HCT116 (cell line): ENCODE measurements around the gene SLC25A29. TPM values are rescaled to one million over a fixed set of nuclear protein-coding genes. Genes with fewer than 3 reads are reported as not detected.

ENCODE experiments used
- ATAC-seq: fragments of 200-7000 bp; cut with Tn5 transposase; 2 replicates; pipeline ENCODE4 v1.9.1; 2020; ENCODE audit warnings: mild to moderate bottlenecking, moderate library complexity
- BruUV-seq: library from RNA; stranded (reverse); fragments of 400-500 nt; replicated peaks from 2 replicates; lab custom pipeline; 2021; lab: Mats Ljungman, UMichigan
- CTCF ChIA-PET: fragments of 300-600 bp; sonication (Branson Sonifier 250); formaldehyde crosslinking; loops from one replicate; lab custom pipeline; 2021; ENCODE audit warnings: antibody characterized with exemption; lab: Charles Lee
- POLR2A ChIA-PET: fragments of 300-600, 350-600 bp; sonication (Branson Sonifier 250); formaldehyde crosslinking; loops from one replicate; lab custom pipeline; 2021; ENCODE audit warnings: antibody characterized with exemption; lab: Charles Lee
- RAD21 ChIA-PET, 2 experiments: fragments of 300-600 bp; sonication (Branson Sonifier 250); formaldehyde crosslinking; loops; one replicate each; lab custom pipeline; 2023; ENCODE audit warnings: low total read pairs in 2 of 2; ENCODE audit not compliant: uncharacterized antibody in 2 of 2, unreplicated experiment in 2 of 2, low non-redundant PET in 1 of 2; lab: Charles Lee
- DNase-seq: peaks from one replicate; pipeline ENCODE4 v3.0.0-alpha.2; 2010; ENCODE audit warnings: low read depth, low spot score
- H2AFZ ChIP-seq: fragments of 200-600 bp; shearing (Covaris generic), sonication (generic); 2 replicates; pipeline ENCODE4 v1.6.1; 2017; ENCODE audit warnings: low read depth, mixed run types, mixed read lengths, antibody characterized with exemption, low read length; ENCODE audit not compliant: poor library complexity, severe bottlenecking
- H3K27ac ChIP-seq: 2 replicates; pipeline ENCODE4 v1.5.1; 2012; ENCODE audit warnings: low read depth, low read length
- H3K27me3 ChIP-seq: fragments of 200-600 bp; sonication (generic); 2 replicates; pipeline ENCODE4 v1.6.1; 2016; ENCODE audit warnings: mixed run types, low read length, mixed read lengths; ENCODE audit not compliant: insufficient read depth
- H3K36me3 ChIP-seq, 2 experiments: fragments of 200-500 bp in 1 of 2; fragments of 200-600 bp in 1 of 2; sonication (Bioruptor generic) in 1 of 2; sonication (generic) in 1 of 2; 2 replicates each; pipeline versions ENCODE4 v1.5.1 to v1.6.1; 2014 to 2016; ENCODE audit warnings: low read length in 2 of 2, inconsistent platforms in 1 of 2, mixed read lengths in 1 of 2, mixed run types in 1 of 2; ENCODE audit not compliant: insufficient read depth in 2 of 2, control insufficient read depth in 1 of 2
- H3K4me1 ChIP-seq, 2 experiments: fragments of 200-600 bp in 1 of 2; sonication (generic) in 1 of 2; 2 replicates each; pipeline versions ENCODE4 v1.5.1 to v1.6.1; 2012 to 2017; ENCODE audit warnings: low read length in 2 of 2, inconsistent platforms in 1 of 2, mild to moderate bottlenecking in 1 of 2, mixed read lengths in 1 of 2, mixed run types in 1 of 2, moderate library complexity in 1 of 2; ENCODE audit not compliant: insufficient read depth in 2 of 2, control insufficient read depth in 1 of 2
- H3K4me2 ChIP-seq: fragments of 200-600 bp; sonication (generic); 2 replicates; pipeline ENCODE4 v1.6.1; 2017; ENCODE audit warnings: mixed run types, low read length, mixed read lengths
- H3K4me3 ChIP-seq, 2 experiments: fragments of 200-600 bp in 1 of 2; sonication (generic) in 1 of 2; replicated peaks in 1 of 2; 2 replicates each; pipeline ENCODE4 v1.5.1; 2011 to 2016; ENCODE audit warnings: low read length in 2 of 2, control low read depth in 1 of 2, low read depth in 1 of 2, mild to moderate bottlenecking in 1 of 2, mixed read lengths in 1 of 2, mixed run types in 1 of 2
- H3K79me2 ChIP-seq: fragments of 200-600 bp; sonication (generic); 2 replicates; pipeline ENCODE4 v1.6.1; 2017; ENCODE audit warnings: mild to moderate bottlenecking, mixed run types, low read length, moderate library complexity, mixed read lengths; ENCODE audit not compliant: insufficient read depth
- H3K9ac ChIP-seq: fragments of 200-600 bp; sonication (generic); 2 replicates; pipeline ENCODE4 v1.6.1; 2016; ENCODE audit warnings: low read length, mixed read lengths
- H3K9me2 ChIP-seq: fragments of 200-600 bp; sonication (generic), shearing (Covaris generic); 2 replicates; pipeline ENCODE4 v1.6.1; 2017; ENCODE audit warnings: mixed run types, mild to moderate bottlenecking, moderate library complexity; ENCODE audit not compliant: insufficient read depth
- H3K9me3 ChIP-seq, 2 experiments: fragments of 200-500 bp in 1 of 2; fragments of 200-600 bp in 1 of 2; sonication (Bioruptor generic) in 1 of 2; sonication (generic) in 1 of 2; 2 replicates each; pipeline ENCODE4 v1.6.1; 2014 to 2017; ENCODE audit warnings: low read length in 2 of 2, mixed read lengths in 2 of 2, inconsistent platforms in 1 of 2, low read depth in 1 of 2, mild to moderate bottlenecking in 1 of 2, mixed run types in 1 of 2, moderate library complexity in 1 of 2; ENCODE audit not compliant: control insufficient read depth in 1 of 2, insufficient read depth in 1 of 2
- H4K20me1 ChIP-seq: fragments of 200-600 bp; sonication (generic), shearing (Covaris generic); 2 replicates; pipeline ENCODE4 v1.6.1; 2017; ENCODE audit warnings: mixed run types, mild to moderate bottlenecking, moderate library complexity; ENCODE audit not compliant: insufficient read depth
- ATF3 ChIP-seq: IDR thresholded peaks from 2 replicates; pipeline ENCODE4 v1.6.1; 2012
- ELF1 ChIP-seq: IDR thresholded peaks from 2 replicates; pipeline ENCODE4 v1.6.1; 2012; ENCODE audit warnings: low read depth, borderline replicate concordance
- EZH2 ChIP-seq: fragments of 200-600 bp; sonication (generic); IDR thresholded peaks from 2 replicates; pipeline ENCODE4 v1.6.1; 2017; ENCODE audit warnings: antibody characterized with exemption, mixed run types
- EZH2phosphoT487 ChIP-seq: fragments of 200-600 bp; IDR thresholded peaks from 2 replicates; pipeline ENCODE4 v1.6.1; 2018; ENCODE audit warnings: antibody characterized with exemption, borderline replicate concordance
- FOSL1 ChIP-seq: IDR thresholded peaks from 2 replicates; pipeline ENCODE4 v1.6.1; 2012; ENCODE audit warnings: low read depth
- POLR2A ChIP-seq: IDR thresholded peaks from 2 replicates; pipeline ENCODE4 v1.7.0; 2011; ENCODE audit warnings: borderline replicate concordance; ENCODE audit not compliant: insufficient read depth, insufficient read length; ENCODE audit errors: extremely low read depth
- POLR2AphosphoS5 ChIP-seq: IDR thresholded peaks from 2 replicates; pipeline ENCODE4 v1.6.1; 2011; ENCODE audit warnings: mild to moderate bottlenecking, low read depth, low read length, moderate library complexity
- RAD21 ChIP-seq: IDR thresholded peaks from 2 replicates; pipeline ENCODE4 v1.6.1; 2012; ENCODE audit warnings: low read depth, mild to moderate bottlenecking
- SIN3A ChIP-seq: IDR thresholded peaks from 2 replicates; pipeline ENCODE4 v1.6.1; 2012; ENCODE audit warnings: low read depth
- SP1 ChIP-seq: IDR thresholded peaks from 2 replicates; pipeline ENCODE4 v1.6.1; 2012; ENCODE audit warnings: low read depth
- SRF ChIP-seq: IDR thresholded peaks from 2 replicates; pipeline ENCODE4 v1.6.1; 2012; ENCODE audit warnings: low read depth
- TCF7L2 ChIP-seq: IDR thresholded peaks from 2 replicates; pipeline ENCODE4 v1.7.0; 2011; ENCODE audit warnings: borderline replicate concordance, inconsistent platforms; ENCODE audit not compliant: insufficient read depth, insufficient read length; ENCODE audit errors: extremely low read depth
- ZFX ChIP-seq: fragments of 450-650 bp; IDR thresholded peaks from 2 replicates; pipeline ENCODE4 v1.6.1; 2017
- ZNF274 ChIP-seq: fragments of 200-500 bp; sonication (Bioruptor generic); IDR thresholded peaks from 2 replicates; pipeline ENCODE4 v1.6.1; 2014; ENCODE audit warnings: mild to moderate bottlenecking, low read depth, low read length, inconsistent platforms
- intact Hi-C: fragments of 100-400 bp; cut with micrococcal nuclease; formaldehyde crosslinking; loops from 2 replicates; pipeline ENCODE4 v1.10.0; 2022
- total RNA-seq: library from RNA; stranded (reverse); gene quantifications from one replicate; pipeline ENCODE4 v1.2.1, GENCODE V29; 2021; ENCODE audit not compliant: unreplicated experiment

Gene SLC25A29
- total RNA-seq, 1 experiment from 2014 or later = 38.7 TPM

- peaks cover 4% of the 10 kb centered on the region; the same call in 1 of the 2 replicates for H3K79me2 ChIP-seq
- DNase-seq (no peak), ATAC-seq (no peak)
- no peaks in the 10 kb centered on the region for H4K20me1 ChIP-seq
- no peak overlapping the region for H3K4me2 ChIP-seq
- TF ChIP-seq TCF7L2 = no peak
- TF ChIP-seq SIN3A = no peak
- no peak for TF ChIP-seq EZH2phosphoT487
- H3K9me2 ChIP-seq = no peaks in the 10 kb centered on the region
- RAD21 ChIA-PET = no interaction called here
- H3K27me3 ChIP-seq = no peaks in the 10 kb centered on the region
- BruUV-seq = no TSS peak
- no peak overlapping the region for H3K9ac ChIP-seq
- POLR2A ChIA-PET = no interaction called here
- H3K27ac ChIP-seq = no peak overlapping the region
- peaks cover 0 to 4% of the 10 kb centered on the region in 2 experiments; a peak in 1 of 4 replicates for H3K4me1 ChIP-seq
- intact Hi-C loops = no loop called here
- no peak overlapping the region for H2AFZ ChIP-seq
- CTCF ChIA-PET = no interaction called here
- no peaks in the 10 kb centered on the region for H3K9me3 ChIP-seq
- H3K36me3 ChIP-seq = no peaks in the 10 kb centered on the region; a peak in 1 of 4 replicates
- no peak overlapping the region for H3K4me3 ChIP-seq
These were observed 15.5 kb downstream of the SLC25A29 start for GRCh38 chr14:100290607-100291304.

- POLR2A ChIA-PET = no interaction called here
- Histone ChIP-seq H3K27ac (no peak overlapping the region), H3K4me2 (no peak overlapping the region), H3K27me3 (no peaks in the 10 kb centered on the region), H3K4me3 (no peak overlapping the region), H3K36me3 (no peaks in the 10 kb centered on the region; a peak in 1 of 4 replicates), H3K9ac (no peak overlapping the region), H4K20me1 (no peaks in the 10 kb centered on the region), H3K79me2 (peaks cover 4% of the 10 kb centered on the region; the same call in 1 of the 2 replicates), H3K9me3 (no peaks in the 10 kb centered on the region), H3K9me2 (no peaks in the 10 kb centered on the region), H2AFZ (no peak overlapping the region), H3K4me1 (peaks cover under 1 to 11% of the 10 kb centered on the region in 2 experiments; a peak in 1 of 4 replicates)
- RAD21 ChIA-PET = no interaction called here
- ATAC-seq (no peak), DNase-seq (no peak)
- intact Hi-C loops = loop anchor here (5.0 kb wide), 1 partner anchor 87 kb away; the partner anchor contains the start of gene WDR25
- BruUV-seq = no TSS peak
- TF ChIP-seq ZFX = no peak
- TF ChIP-seq SRF = no peak
- no peak for TF ChIP-seq ELF1
- no peak for TF ChIP-seq ATF3
- no peak for TF ChIP-seq SP1
- TF ChIP-seq RAD21 = no peak
- TF ChIP-seq TCF7L2 = no peak
- no peak for TF ChIP-seq FOSL1
- no peak for TF ChIP-seq POLR2AphosphoS5
- no peak for TF ChIP-seq SIN3A
- no peak for TF ChIP-seq ZNF274
- TF ChIP-seq EZH2 = no peak
- no peak for TF ChIP-seq POLR2A
- CTCF ChIA-PET = no interaction called here
These were observed 16.2 kb downstream of the SLC25A29 start for GRCh38 chr14:100289916-100290606.
